Parathyroid adenoma (tissue), 2 donors: ENCODE measurements around the gene KAZN.

Experiments
- H2AFZ ChIP-seq: fragments of 300-600 bp; sonication (generic); one replicate; pipeline ENCODE4 v1.7.0; 2017; ENCODE audit warnings: antibody characterized with exemption, mild to moderate bottlenecking
- H3K27ac ChIP-seq: fragments of 300-600 bp; sonication (generic); one replicate; pipeline ENCODE4 v1.7.0; 2017
- H3K27me3 ChIP-seq: fragments of 300-600 bp; sonication (generic); one replicate; pipeline ENCODE4 v1.7.0; 2017; ENCODE audit warnings: low read length; ENCODE audit not compliant: control insufficient read depth, insufficient read depth
- H3K36me3 ChIP-seq: fragments of 300-600 bp; sonication (generic); one replicate; pipeline ENCODE4 v1.7.0; 2017; ENCODE audit warnings: low read length; ENCODE audit not compliant: control insufficient read depth, insufficient read depth
- H3K4me1 ChIP-seq: fragments of 300-600 bp; sonication (generic); one replicate; pipeline ENCODE4 v1.7.0; 2017; ENCODE audit warnings: control low read depth
- H3K4me2 ChIP-seq: fragments of 300-600 bp; sonication (generic); one replicate; pipeline ENCODE4 v1.7.0; 2017; ENCODE audit warnings: low read length
- H3K4me3 ChIP-seq: fragments of 300-600 bp; sonication (generic); one replicate; pipeline ENCODE4 v1.7.0; 2017; ENCODE audit warnings: low read depth, low read length
- H3K79me2 ChIP-seq: fragments of 300-600 bp; sonication (generic); one replicate; pipeline ENCODE4 v1.7.0; 2017; ENCODE audit warnings: control low read depth
- H3K9ac ChIP-seq: fragments of 300-600 bp; sonication (generic); one replicate; pipeline ENCODE4 v1.7.0; 2017; ENCODE audit warnings: mild to moderate bottlenecking
- H3K9me3 ChIP-seq: fragments of 300-600 bp; sonication (generic); one replicate; pipeline ENCODE4 v1.7.0; 2017; ENCODE audit warnings: low read length; ENCODE audit not compliant: control insufficient read depth
- CTCF ChIP-seq: fragments of 300-600 bp; sonication (generic); IDR thresholded peaks from one replicate; pipeline ENCODE4 v1.7.0; 2017; ENCODE audit warnings: antibody characterized with exemption, mild to moderate bottlenecking
- donor health status: primary hyperparathyroidism.

Gene KAZN

DNA sequence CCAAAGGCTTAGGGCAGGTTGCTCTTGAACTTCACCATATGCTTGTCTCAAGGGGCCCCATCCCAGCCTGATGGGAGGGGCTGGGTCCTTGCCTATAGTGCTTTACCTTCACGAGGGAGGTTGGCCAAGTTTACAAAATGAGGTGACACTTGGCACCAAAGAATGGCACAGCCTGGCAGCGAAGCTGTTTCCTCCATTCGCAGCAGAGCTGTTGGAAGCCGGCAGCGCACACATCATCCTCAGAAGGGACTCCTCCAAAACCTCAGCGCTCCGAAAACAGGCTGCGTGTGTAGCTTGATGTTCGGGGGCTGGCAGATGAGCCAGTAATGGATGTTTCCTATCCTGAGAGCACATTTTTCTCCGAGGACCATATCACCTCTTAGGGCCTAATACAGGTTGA is 116.8 kb downstream of the KAZN start:
- H3K4me3 ChIP-seq, result no peak overlapping the region
- no peak overlapping the region for H3K4me2 ChIP-seq
- H2AFZ ChIP-seq, result no peak overlapping the region
- no peak for TF ChIP-seq CTCF
- no peak overlapping the region for H3K9ac ChIP-seq
- H3K27ac ChIP-seq, result no peak overlapping the region
- H3K27me3 ChIP-seq, result no peaks in the 10 kb centered on the region
- no peaks in the 10 kb centered on the region for H3K9me3 ChIP-seq
- no peaks in the 10 kb centered on the region for H3K79me2 ChIP-seq
- H3K4me1 ChIP-seq, result no peaks in the 10 kb centered on the region
- no peaks in the 10 kb centered on the region for H3K36me3 ChIP-seq

GRCh38 chr1:14715802-14716201 is 117.3 kb downstream of the KAZN start:
- Histone ChIP-seq H3K9me3 (no peaks in the 10 kb centered on the region), H2AFZ (no peak overlapping the region), H3K27ac (no peak overlapping the region), H3K79me2 (no peaks in the 10 kb centered on the region), H3K36me3 (no peaks in the 10 kb centered on the region), H3K4me2 (no peak overlapping the region), H3K9ac (no peak overlapping the region), H3K4me3 (no peak overlapping the region), H3K4me1 (no peaks in the 10 kb centered on the region), H3K27me3 (no peaks in the 10 kb centered on the region)
- TF ChIP-seq CTCF, result no peak

DNA sequence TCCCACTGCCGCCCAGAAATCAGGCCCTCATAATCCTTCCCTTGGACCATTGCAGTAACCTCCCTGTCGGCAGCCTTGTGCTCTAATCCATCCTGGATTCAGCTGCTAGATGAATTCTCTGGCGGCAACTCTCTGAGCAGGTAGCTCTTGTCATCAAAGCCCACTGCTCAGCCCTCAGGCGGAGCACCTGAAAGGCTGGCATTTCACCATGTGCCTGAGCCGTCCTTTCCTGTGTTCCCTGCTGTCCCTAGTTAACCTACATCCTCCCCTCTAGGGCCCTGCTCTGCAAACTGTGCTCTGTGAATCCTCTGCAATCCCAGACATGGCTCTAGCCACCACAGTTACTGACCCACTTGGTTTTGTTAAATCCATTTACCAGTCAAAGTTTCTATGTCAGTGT is 118.0 kb downstream of the KAZN start:
- no peak overlapping the region for H3K4me3 ChIP-seq
- no peak for TF ChIP-seq CTCF
- no peak overlapping the region for H3K9ac ChIP-seq
- no peaks in the 10 kb centered on the region for H3K36me3 ChIP-seq
- no peak overlapping the region for H3K4me2 ChIP-seq
- no peaks in the 10 kb centered on the region for H3K4me1 ChIP-seq
- no peak overlapping the region for H2AFZ ChIP-seq
- no peaks in the 10 kb centered on the region for H3K79me2 ChIP-seq
- H3K27ac ChIP-seq, result no peak overlapping the region
- H3K9me3 ChIP-seq, result no peaks in the 10 kb centered on the region
- H3K27me3 ChIP-seq, result no peaks in the 10 kb centered on the region

GRCh38 chr1:14718476-14718875 is 120.0 kb downstream of the KAZN start:
- no peak overlapping the region for H3K4me3 ChIP-seq
- H3K27ac ChIP-seq, result no peak overlapping the region
- no peaks in the 10 kb centered on the region for H3K4me1 ChIP-seq
- no peaks in the 10 kb centered on the region for H3K27me3 ChIP-seq
- H3K36me3 ChIP-seq, result no peaks in the 10 kb centered on the region
- no peaks in the 10 kb centered on the region for H3K9me3 ChIP-seq
- no peak overlapping the region for H3K9ac ChIP-seq
- H2AFZ ChIP-seq, result no peak overlapping the region
- no peak overlapping the region for H3K4me2 ChIP-seq
- no peak for TF ChIP-seq CTCF
- no peaks in the 10 kb centered on the region for H3K79me2 ChIP-seq

DNA sequence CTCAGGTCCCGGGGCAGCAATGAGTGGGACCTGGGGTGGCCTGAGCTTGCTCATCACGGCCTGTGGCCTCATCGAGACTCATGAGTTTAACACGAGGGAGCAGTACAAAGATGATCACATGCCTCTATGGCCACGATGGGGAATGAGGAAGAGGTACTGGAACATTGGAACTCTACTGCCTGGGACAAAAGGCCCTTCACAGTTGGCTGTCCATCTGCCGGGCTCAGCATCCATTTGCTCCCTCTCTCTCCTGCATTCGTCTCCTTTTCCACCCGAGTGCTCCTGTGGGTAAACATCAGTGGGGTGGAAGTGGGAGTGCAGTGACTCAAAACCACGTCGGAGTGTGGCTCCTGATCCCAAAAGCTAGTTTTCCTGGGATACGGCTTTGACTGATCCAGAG is 124.9 kb downstream of the KAZN start:
- Histone ChIP-seq H3K79me2 (no peaks in the 10 kb centered on the region), H3K4me3 (no peak overlapping the region), H3K36me3 (no peaks in the 10 kb centered on the region), H3K9me3 (no peaks in the 10 kb centered on the region), H3K4me2 (no peak overlapping the region), H3K27ac (no peak overlapping the region), H2AFZ (no peak overlapping the region), H3K9ac (no peak overlapping the region), H3K4me1 (no peaks in the 10 kb centered on the region), H3K27me3 (no peaks in the 10 kb centered on the region)
- TF ChIP-seq CTCF, result no peak
